COLO668 (cell line): ENCODE data around the gene TM4SF18.
A peak's percentile ranks its signal among the peaks of the same experiment; 100 is the strongest.
"Not testable (repeated sequence)": the region's sequence is repeated elsewhere in the genome, so short reads cannot be mapped to it uniquely, and the experiment has no call there.

Experiments used
- DNase-seq: peaks from one replicate; lab custom pipeline; 2025; ENCODE audit not compliant: unreplicated experiment; lab: John Stamatoyannopoulos, UW

The TM4SF18 gene

DNA sequence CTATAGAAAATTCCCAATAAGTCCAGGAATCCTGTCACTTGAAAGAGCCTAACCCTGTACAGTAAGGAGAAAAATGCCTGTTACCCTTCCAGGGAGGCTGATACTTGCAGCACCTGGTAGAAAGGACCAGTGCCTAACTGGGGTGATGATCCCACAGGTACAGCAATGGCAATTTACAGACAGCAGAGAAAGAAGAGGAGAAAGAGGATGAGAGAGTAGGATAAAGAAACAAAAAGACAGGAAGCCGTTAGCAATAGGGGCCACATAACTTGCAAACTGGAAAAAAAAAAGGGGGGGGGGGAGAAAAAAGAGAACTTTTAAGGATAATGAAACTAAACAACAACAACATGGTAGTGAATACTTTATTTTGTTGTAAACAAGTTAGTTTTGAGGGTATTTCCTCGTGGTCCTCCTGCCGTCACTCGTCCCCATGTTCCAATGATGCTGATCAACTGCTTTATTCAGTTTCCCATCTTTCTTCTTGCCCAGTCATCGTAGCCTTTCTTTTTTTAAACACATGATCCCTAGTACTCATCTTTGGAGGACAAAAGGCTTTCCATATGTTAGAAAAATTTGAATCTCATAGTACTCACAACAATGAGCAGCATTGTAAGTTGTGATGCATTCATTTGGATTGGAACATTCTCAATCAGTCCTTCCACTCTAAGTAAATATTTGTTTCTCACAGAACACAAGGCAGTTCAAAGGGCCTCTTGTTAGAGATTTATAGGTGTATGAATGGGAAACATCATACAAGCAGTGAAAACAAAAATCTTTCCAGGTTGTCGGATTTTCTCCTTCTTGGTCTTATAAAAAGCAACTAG is 35.5 kb upstream of the TM4SF18 start:
- DNase-seq: no peak

GRCh38 chr3:149368201-149368673 is 34.8 kb upstream of the TM4SF18 start:
- no peak for DNase-seq

DNA sequence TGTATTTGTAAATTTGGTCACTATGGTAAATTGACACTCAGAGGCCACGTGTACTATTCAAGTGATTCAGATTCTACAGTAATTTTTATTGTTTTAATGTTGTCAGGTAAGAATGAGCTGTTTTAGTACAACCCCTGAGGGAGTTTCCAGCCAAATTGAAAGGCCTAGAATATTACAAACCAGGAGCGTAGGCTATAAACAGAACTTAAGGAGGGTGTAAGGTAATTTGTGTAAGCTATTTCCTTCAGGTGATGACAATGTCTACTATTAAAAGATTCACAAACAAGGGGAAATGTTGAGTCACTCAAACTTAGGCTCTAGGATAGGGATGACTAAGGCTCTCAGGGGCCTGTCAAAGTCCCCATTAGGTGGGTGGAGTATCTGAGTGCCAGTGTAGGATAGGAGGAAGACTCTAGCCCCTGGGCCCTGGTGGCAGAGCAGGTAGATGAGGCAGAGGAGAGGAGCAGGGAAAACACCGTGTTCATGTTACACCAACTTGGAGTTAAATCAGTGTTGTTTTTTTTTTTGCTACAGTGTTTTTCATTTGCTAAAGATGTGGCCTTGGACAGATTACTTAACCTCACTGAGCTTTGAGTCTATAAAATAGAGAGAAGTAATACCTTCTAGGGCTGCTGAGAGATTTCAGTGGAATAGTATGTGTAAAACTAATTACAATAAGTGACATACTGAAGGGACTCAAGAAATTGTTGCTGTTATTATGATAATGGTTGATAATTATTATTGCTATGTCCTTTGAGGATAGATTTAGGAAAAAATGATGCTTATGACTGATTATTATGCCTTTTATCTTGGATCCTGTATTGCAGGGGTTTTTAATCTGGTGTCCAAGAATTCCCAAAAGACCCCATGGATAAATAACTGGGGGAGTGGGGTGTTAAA is 33.8 kb upstream of the TM4SF18 start:
- DNase-seq: peak; percentile 8

GRCh38 chr3:149366031-149366430 is 32.6 kb upstream of the TM4SF18 start:
- DNase-seq: no peak

DNA sequence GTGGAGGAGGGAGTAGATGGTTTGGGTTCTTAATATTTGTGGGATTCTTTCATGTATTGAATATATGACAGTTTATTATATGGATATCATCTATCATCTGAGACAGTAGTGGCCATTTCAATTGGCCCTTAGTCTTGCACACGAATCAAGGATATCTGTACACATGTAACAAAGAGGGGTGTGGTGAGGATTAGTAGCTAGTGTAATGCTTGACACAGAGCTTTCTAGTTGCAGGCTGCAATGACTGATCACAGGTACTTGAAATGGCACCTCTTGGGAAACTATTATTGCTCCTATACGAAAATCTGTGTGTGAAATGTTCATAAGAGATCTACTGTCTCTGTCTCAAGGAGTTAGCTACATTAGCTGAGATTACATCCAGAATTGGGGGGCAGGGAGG is 31.2 kb upstream of the TM4SF18 start:
- DNase-seq: no peak

GRCh38 chr3:149363053-149363452 is 29.6 kb upstream of the TM4SF18 start:
- no peak for DNase-seq

GRCh38 chr3:149362366-149362765 is 28.9 kb upstream of the TM4SF18 start:
- no peak for DNase-seq

GRCh38 chr3:149356630-149357029 is 23.2 kb upstream of the TM4SF18 start:
- DNase-seq: no peak

DNA sequence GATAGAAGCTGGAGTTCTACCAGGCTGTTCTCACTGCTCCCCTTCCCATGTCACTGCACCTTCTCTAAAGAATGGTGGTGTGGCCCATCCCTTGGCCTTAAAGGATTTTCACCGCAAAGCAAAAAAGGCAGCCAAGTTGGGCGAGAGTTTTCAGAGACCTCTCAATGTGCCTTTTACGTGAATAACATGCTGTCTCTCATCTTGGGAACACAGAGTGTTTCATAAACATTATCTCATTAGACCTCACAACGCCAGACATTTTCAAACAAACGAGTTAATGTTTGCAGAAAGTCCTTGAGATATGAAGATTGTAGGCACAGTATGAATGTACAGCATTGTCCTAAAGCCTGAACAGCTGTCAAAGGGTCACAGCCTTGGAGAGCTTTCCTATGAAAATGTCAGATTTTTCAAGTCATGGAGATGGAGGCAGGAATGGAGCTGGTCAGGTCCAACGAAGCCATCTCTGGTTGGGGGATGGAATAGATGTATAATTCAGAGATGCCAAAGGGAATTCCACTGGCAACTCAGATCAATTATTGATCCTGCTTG is 22.7 kb upstream of the TM4SF18 start:
- DNase-seq: no peak

DNA sequence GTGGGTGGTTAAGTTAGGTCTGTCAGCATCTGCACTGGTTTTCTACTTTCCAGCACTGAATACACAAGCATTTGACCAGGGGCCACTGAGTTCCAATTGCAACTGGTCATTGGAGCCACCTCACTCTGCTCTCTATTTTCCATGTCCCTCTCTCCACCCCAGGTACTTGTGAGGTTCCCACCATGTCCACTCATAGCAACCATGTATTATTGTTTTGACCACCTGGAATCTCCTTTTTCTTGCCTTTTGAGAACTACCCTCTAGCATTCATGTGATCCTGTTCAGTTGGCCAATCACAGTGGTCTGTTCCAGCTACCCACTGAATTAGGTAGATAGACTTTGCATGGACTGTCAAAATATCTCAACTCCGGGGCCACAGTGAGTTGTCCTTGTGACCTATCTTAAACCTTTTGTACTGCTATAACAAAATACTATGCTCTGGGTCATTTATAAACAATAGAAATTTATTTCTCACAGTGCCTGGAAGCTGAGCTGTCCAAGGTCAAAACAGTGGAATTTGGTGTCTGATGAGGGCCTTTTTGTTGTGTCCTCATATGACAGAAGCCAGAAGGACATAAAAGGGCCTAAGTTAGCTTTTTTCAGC is 20.2 kb upstream of the TM4SF18 start:
- DNase-seq: no peak

- DNase-seq: peak; percentile 41
Measured at GRCh38 chr3:149352556-149352955, 19.1 kb upstream of the TM4SF18 start.

GRCh38 chr3:149343951-149344350 is 10.5 kb upstream of the TM4SF18 start:
- DNase-seq: no peak

DNA sequence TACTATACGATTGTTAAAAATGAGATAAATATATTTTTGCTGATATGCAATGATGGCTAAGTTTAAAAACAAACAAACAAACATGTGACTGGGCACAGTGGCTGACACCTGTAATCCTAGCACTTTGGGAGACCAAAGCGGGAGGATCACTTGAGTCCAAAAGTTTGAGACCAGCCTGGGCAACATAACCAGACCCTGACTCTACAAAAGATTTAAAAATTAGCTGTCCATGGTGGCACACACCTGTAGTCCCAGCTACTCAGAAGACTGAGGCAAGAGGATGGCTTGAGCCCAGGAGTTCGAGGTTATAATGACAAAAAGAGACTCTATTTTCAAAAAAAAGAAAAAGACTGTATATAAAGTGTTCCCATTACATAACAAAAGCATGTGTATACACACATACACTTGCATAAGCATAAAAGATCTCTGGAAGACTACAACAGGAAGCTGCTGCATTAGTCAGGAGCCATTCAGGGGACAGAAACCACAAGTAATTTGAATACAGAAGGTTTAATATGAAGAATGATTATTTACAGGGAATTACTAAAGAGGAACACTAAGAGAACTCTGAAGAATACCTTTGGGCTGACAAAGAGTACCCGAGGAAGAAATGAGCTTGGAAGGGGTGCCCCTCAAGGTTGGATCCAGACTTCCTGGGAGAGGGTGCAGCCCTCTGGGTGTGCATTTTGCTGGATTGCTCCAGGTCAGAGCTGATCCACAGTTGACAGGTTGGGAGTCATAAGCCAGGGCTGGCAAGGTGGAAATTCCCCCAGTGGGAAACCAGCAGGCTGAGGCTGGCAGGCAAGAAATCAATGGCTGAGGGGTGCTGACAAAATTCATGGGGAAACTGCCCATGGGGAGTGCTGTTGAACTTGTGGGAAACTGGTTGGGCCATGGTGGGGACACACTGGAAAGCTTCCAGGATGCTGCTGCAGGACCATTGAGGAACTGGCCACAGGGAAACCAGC is 9.3 kb upstream of the TM4SF18 start:
- DNase-seq: no peak

- DNase-seq: peak; percentile 25
Measured at GRCh38 chr3:149340310-149340933, 7.0 kb upstream of the TM4SF18 start.

DNA sequence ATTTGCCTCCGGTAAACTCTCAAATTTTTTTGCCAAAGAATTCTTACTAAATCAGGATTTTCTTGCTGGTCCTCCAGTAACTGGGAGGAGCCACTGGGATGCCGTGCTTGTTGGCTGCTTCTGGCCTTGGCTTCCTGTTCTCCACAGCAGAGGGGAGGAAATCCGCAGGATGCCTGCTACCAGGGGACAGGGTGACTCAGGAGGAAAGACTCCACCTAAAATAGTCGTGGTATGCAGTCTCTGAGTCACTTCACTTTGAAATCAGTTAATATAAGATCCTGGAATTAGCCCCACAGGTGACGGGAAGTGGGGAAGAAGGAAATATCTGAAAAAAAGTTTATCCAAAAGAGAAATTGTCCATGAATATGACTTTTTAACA is 6.5 kb upstream of the TM4SF18 start:
- peak; percentile 53 for DNase-seq

DNA sequence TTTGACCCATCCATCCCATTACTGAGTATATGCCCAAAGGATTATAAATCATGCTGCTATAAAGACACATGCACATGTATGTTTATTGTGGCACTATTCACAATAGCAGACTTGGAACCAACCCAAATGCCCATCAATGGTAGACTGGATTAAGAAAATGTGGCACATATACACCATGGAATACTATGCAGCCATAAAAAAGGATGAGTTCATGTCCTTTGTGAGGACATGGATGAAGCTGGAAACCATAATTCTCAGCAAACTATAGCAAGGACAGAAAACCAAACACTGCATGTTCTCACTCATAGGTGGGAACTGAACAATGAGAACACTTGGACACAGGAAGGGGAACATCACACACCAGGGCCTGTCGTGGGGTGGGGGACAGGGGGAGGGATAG is 4.0 kb upstream of the TM4SF18 start:
- not testable (repeated sequence) for DNase-seq

GRCh38 chr3:149336925-149337324 is 3.5 kb upstream of the TM4SF18 start:
- no peak for DNase-seq

GRCh38 chr3:149332771-149333170 is 665 bp downstream of the TM4SF18 start:
- DNase-seq: no peak

DNA sequence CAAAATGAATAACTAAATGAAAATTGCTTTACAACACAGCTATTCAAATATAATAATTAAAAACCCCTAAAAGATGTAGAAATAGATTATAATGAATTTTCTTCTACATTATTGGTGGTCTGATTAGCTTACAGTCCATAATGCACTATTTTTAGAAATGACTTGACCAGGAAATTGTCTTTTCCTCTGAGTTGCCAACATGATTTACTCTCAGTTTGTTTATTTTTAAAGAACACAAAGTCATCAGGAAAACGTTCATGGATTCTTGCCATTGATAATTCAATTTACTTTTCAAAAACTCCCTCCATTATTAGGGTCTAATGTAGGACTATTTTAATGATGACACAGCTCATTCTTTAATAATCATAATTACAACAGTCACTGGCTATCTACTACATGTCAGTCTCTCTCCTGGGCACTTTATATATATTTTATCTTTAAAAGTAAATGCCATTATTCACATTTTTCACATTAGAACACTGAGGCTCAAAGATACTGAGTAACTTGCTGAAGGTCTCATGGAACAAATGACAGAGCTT is 1.1 kb downstream of the TM4SF18 start:
- DNase-seq: no peak
